C4-2B (cell line): ENCODE results near the gene ARHGAP35.
"Not testable (repeated sequence)": the region's sequence is repeated elsewhere in the genome, so short reads cannot be mapped to it uniquely, and the experiment has no call there.

Experiments used
- ZFX ChIP-seq: fragments of 450-650 bp; IDR thresholded peaks from 2 replicates; pipeline ENCODE4 v1.6.1; 2017
- TF ChIP-seq, protein P1 (sequence below): fragments of 450-650 bp; conservative IDR thresholded peaks from 2 replicates; pipeline ENCODE4 v1.5.1; 2017; ENCODE audit warnings: mild to moderate bottlenecking

DNA sequence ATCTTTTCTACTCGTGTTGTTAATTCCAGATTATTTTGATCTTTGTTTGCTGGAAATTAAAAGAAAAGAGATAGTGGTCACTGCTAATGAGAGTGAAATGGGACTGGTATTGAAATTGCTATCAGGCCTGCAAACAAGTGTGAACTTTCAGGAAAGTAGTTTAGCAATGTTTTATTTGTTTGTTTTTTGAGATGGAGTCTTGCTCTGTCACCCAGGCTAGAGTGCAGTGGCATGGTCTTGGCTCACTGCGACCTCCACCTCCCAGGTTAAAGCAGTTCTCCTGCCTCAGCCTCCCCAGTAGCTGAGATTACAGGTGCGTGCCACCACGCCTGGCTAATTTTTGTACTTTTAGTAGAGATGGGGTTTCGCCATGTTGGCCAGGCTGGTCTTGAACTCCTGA lies 10.4 kb downstream of the ARHGAP35 start:
- TF ChIP-seq, protein P1, sequence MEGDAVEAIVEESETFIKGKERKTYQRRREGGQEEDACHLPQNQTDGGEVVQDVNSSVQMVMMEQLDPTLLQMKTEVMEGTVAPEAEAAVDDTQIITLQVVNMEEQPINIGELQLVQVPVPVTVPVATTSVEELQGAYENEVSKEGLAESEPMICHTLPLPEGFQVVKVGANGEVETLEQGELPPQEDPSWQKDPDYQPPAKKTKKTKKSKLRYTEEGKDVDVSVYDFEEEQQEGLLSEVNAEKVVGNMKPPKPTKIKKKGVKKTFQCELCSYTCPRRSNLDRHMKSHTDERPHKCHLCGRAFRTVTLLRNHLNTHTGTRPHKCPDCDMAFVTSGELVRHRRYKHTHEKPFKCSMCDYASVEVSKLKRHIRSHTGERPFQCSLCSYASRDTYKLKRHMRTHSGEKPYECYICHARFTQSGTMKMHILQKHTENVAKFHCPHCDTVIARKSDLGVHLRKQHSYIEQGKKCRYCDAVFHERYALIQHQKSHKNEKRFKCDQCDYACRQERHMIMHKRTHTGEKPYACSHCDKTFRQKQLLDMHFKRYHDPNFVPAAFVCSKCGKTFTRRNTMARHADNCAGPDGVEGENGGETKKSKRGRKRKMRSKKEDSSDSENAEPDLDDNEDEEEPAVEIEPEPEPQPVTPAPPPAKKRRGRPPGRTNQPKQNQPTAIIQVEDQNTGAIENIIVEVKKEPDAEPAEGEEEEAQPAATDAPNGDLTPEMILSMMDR: not testable (repeated sequence)
- TF ChIP-seq ZFX: not testable (repeated sequence)
